Brain microvascular endothelial cell (primary cell): ENCODE measurements around the gene TSEN34.
"Not testable (repeated sequence)": the region's sequence is repeated elsewhere in the genome, so short reads cannot be mapped to it uniquely, and the experiment has no call there.

Experiments used
- DNase-seq: peaks from one replicate; pipeline ENCODE4 v3.0.0-alpha.2; 2020
- H3K27ac ChIP-seq: fragments of 250-450 bp; sonication (Bioruptor Pico); 2 replicates; pipeline ENCODE4 v1.5.1; 2020; ENCODE audit warnings: mild to moderate bottlenecking, moderate library complexity
- H3K27me3 ChIP-seq: fragments of 250-450 bp; sonication (Bioruptor Pico); replicated peaks from 2 replicates; pipeline ENCODE4 v1.5.1; 2020; ENCODE audit warnings: mild to moderate bottlenecking
- H3K36me3 ChIP-seq: fragments of 250-450 bp; sonication (Bioruptor Pico); replicated peaks from 2 replicates; pipeline ENCODE4 v1.5.1; 2020; ENCODE audit warnings: mild to moderate bottlenecking
- H3K4me3 ChIP-seq: 2 replicates; pipeline ENCODE4 v1.5.1; 2011; ENCODE audit warnings: low read depth, mild to moderate bottlenecking, control low read depth, low read length, moderate library complexity
- in situ Hi-C: cut with HindIII; loops from 2 replicates; pipeline ENCODE4 v1.10.0; 2017; ENCODE audit warnings: low sequenced_read_pairs, low pct_ligation_motif_present

The TSEN34 gene

GRCh38 chr19:54242234-54242633 lies 51.1 kb downstream of the TSEN34 start:
- H3K4me3 ChIP-seq, H3K36me3 ChIP-seq, H3K27me3 ChIP-seq, DNase-seq, in situ Hi-C loops, H3K27ac ChIP-seq: not testable (repeated sequence)

GRCh38 chr19:54242646-54243045 lies 51.5 kb downstream of the TSEN34 start, which contains the start of gene LILRA6:
TSS of gene LILRA6 (minus strand) at chr19:54242790.
- H3K27ac ChIP-seq, H3K27me3 ChIP-seq, H3K4me3 ChIP-seq, in situ Hi-C loops, DNase-seq, H3K36me3 ChIP-seq: not testable (repeated sequence)

GRCh38 chr19:54243809-54244208 lies 52.7 kb downstream of the TSEN34 start:
- H3K36me3 ChIP-seq, H3K4me3 ChIP-seq, H3K27ac ChIP-seq, in situ Hi-C loops, DNase-seq, H3K27me3 ChIP-seq: not testable (repeated sequence)
